ENCODE measurements around the gene CHRDL2. TPM values are rescaled to one million over a fixed set of nuclear protein-coding genes. Genes with fewer than 3 reads are reported as not detected.
A peak's percentile ranks its signal among the peaks of the same experiment; 100 is the strongest.
"Not testable (repeated sequence)": the region's sequence is repeated elsewhere in the genome, so short reads cannot be mapped to it uniquely, and the experiment has no call there.

The CHRDL2 gene
- total RNA-seq, 8 experiments from 2014 or later, result 0.17 to 0.87 (median 0.38) TPM; not detected in 3

DNA sequence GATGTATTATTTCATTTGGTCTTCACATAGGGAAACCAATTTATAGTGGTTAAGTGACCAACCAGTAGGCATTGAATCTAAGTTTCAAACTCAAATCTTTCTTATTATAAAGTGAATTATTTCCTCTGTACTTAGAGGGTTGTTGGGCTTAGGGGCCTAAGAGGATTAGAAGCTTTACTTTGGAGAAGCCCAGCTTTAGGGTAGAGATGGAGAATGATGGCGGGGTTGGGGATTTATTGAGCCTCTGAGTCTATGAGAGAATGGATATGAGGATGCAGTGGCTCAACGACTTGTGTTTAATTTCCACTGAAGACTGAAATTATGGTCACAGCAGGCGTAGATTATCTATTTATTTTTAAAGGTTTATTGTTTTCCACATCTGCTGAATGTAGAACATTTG is 55.5 kb downstream of the CHRDL2 start:
- ATAC-seq (replicated peaks in 6 of 8), result no peak
- H3K4me1 ChIP-seq (replicated peaks in 1 of 2), result no peaks in the 10 kb centered on the region

GRCh38 chr11:74673693-74674360 is 57.4 kb downstream of the CHRDL2 start:
- no peak overlapping the region for H3K27ac ChIP-seq
- in situ Hi-C loops (cut with MboI; ENCODE audit: low pct_unique_long_range_greater_than_20kb in 2 of 9, low sequenced_read_pairs in 9 of 9, unreplicated experiment in 9 of 9), result no loop called here
- WGBS, 10 experiments, result 80 to 100% (median 93%) methylated on average over 1 to 4 of the region's 7 CpGs; no CpG with 5 or more reads in 5 of the 10 experiments

More for the DNA sequence above, 55.5 kb downstream of the CHRDL2 start:
- in situ Hi-C loops (cut with MboI; ENCODE audit: low pct_unique_long_range_greater_than_20kb in 2 of 9, low sequenced_read_pairs in 9 of 9, unreplicated experiment in 9 of 9), result no loop called here
- 41 to 94% (median 79%) methylated on average over 2 to 3 of the region's 3 CpGs for WGBS, 10 experiments
- Histone ChIP-seq H3K4me3 (no peak overlapping the region), H3K27ac (no peak overlapping the region)

GRCh38 chr11:74672956-74673692 is 58.1 kb downstream of the CHRDL2 start:
- Histone ChIP-seq H3K4me1 (replicated peaks in 1 of 2) (no peaks in the 10 kb centered on the region), H3K4me3 (no peak overlapping the region), H3K27ac (no peak overlapping the region)
- 34 to 97% (median 82%) methylated on average over 2 to 8 of the region's 12 CpGs; no CpG with 5 or more reads in 6 of the 10 experiments for WGBS, 10 experiments
- peak in 6 of 8 experiments; percentile 25 to 89 (median 82) for ATAC-seq (replicated peaks in 6 of 8)
- in situ Hi-C loops (cut with MboI; ENCODE audit: low pct_unique_long_range_greater_than_20kb in 2 of 9, low sequenced_read_pairs in 9 of 9, unreplicated experiment in 9 of 9), result no loop called here

More at GRCh38 chr11:74673693-74674360, 57.4 kb downstream of the CHRDL2 start:
- Histone ChIP-seq H3K4me3 (no peak overlapping the region), H3K4me1 (replicated peaks in 1 of 2) (no peaks in the 10 kb centered on the region)
- ATAC-seq (replicated peaks in 6 of 8), result no peak

GRCh38 chr11:74672332-74672955 is 58.8 kb downstream of the CHRDL2 start:
- in situ Hi-C loops (cut with MboI; ENCODE audit: low pct_unique_long_range_greater_than_20kb in 2 of 9, low sequenced_read_pairs in 9 of 9, unreplicated experiment in 9 of 9), result no loop called here
- H3K27ac ChIP-seq, result no peak overlapping the region
- 52 to 100% (median 87%) methylated on average over 1 to 4 of the region's 4 CpGs; no CpG with 5 or more reads in 6 of the 10 experiments for WGBS, 10 experiments
- H3K4me1 ChIP-seq (replicated peaks in 1 of 2), result no peaks in the 10 kb centered on the region
- ATAC-seq (replicated peaks in 6 of 8), result peak in 2 of 8 experiments; percentile 27 to 31
- H3K4me3 ChIP-seq, result no peak overlapping the region

DNA sequence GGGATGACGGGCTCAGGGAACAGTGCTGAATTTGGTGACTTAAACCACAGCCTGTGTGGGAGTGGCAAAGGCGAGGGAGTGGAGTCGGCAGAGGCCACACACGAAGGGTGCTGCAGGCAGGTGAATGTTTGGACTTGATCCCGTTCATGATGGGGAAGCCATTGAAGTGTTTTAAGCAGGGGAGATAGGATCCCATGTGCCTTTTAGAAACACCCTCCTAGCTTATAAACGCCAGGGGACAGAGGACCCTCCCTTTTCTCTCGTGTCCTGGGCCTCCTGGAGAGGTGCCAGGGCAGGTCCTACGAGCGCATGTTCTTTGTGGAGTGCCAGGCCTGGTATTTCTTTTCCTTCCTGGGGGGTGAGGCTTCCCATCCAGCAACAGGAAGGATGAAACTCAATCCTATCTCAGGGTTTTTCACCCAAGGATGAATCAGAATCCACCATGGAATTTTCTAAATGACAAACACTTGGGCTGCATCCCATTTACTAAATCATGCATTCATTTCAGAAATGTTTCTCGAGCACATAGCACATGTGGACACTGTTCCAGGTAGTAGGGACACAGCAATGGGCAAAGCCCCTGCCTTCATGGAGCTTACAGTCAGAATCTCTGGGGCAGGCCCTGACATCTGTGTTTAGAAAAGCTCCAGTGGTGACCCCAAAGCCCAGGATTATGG is 59.6 kb downstream of the CHRDL2 start:
- H3K4me1 ChIP-seq (replicated peaks in 1 of 2), result no peaks in the 10 kb centered on the region
- no peak for ATAC-seq (replicated peaks in 6 of 8)
- in situ Hi-C loops (cut with MboI; ENCODE audit: low pct_unique_long_range_greater_than_20kb in 2 of 9, low sequenced_read_pairs in 9 of 9, unreplicated experiment in 9 of 9), result no loop called here
- WGBS, 10 experiments, result 50 to 100% (median 80%) methylated on average over 1 to 6 of the region's 10 CpGs; no CpG with 5 or more reads in 1 of the 10 experiments
- no peak overlapping the region for H3K4me3 ChIP-seq
- H3K27ac ChIP-seq, result no peak overlapping the region

GRCh38 chr11:74670171-74670570 is 61.1 kb downstream of the CHRDL2 start:
- ATAC-seq (replicated peaks in 6 of 8), result no peak
- Histone ChIP-seq H3K4me3 (no peak overlapping the region), H3K4me1 (replicated peaks in 1 of 2) (no peaks in the 10 kb centered on the region), H3K27ac (no peak overlapping the region)
- WGBS, 10 experiments, result 40 to 100% (median 88%) methylated on average over 1 to 4 of the region's 7 CpGs; no CpG with 5 or more reads in 3 of the 10 experiments
- in situ Hi-C loops (cut with MboI; ENCODE audit: low pct_unique_long_range_greater_than_20kb in 2 of 9, low sequenced_read_pairs in 9 of 9, unreplicated experiment in 9 of 9), result no loop called here

DNA sequence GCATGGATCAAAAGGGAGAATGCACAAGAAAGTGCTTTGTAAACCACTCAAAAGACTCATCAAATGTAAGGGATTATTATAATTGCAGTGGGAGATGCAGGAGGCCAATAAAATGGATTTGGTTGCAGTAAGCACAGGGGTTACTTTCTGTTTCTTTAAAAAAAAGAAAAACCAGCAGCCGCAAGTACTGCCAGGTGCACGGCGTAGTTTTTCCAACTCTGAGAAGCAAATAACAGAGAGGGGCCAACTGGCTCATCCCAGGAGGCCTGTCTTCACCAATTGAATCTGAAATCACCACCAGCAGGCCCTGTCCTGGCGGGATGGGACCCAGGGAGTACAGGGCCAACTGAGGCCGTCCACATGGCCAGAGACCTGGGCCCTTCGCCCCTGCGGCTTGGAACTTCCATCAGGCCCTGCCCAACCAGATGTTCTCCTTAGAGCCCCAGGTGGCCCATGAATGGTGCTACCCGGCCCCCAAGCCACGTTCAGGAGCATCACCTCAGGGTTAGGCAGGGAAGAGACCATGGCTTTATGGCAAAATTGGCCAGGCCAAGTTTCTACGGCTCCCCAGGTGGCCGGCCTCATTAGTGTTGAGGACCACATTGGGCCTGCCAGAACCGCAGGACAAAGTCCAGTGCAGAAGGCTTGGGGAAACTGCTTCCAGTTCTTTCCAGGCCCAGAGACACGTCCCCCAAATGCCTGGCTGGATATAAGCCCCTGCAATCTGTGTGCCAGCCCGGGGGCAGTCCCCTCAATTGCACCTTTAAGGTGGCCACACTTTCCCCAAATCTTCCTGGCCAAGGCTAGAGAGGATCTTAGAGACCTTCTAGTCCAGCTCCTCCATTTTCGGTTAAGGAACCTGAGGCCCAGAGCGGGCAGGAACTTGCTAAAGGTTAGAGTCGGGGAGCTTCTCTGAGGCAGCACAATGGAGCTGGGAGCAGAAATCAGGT is 61.7 kb downstream of the CHRDL2 start:
- no peak for ATAC-seq (replicated peaks in 6 of 8)

DNA sequence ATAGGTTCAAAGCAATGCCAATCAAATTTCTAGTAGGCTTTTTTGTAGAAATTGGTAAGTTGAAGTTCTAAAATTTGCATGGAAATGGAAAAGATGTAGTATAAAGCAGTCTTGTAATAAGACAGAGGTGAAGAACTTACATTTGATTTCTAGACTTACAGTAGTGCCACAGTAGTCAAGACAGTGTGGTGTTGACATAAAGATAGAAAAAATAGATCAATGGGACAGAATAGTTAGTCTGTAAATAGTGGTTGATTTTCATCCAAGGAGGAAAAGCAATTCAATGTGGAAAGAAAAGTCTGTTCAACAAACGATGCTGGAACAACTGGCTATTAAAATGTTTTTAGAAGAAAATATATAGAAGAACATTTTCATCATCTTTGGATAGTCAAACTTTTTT is 67.9 kb downstream of the CHRDL2 start:
- no peak for ATAC-seq (replicated peaks in 6 of 8)
- 10 to 100% (median 80%) methylated on average over 1 of the region's 1 CpG for WGBS, 10 experiments
- H3K4me3 ChIP-seq, result no peak overlapping the region
- no peaks in the 10 kb centered on the region for H3K4me1 ChIP-seq (replicated peaks in 1 of 2)
- H3K27ac ChIP-seq, result no peak overlapping the region
- in situ Hi-C loops (cut with MboI; ENCODE audit: low pct_unique_long_range_greater_than_20kb in 2 of 9, low sequenced_read_pairs in 9 of 9, unreplicated experiment in 9 of 9), result no loop called here

More for the DNA sequence above, 61.7 kb downstream of the CHRDL2 start:
- H3K27ac ChIP-seq, result no peak overlapping the region
- no peaks in the 10 kb centered on the region for H3K4me1 ChIP-seq (replicated peaks in 1 of 2)
- in situ Hi-C loops (cut with MboI; ENCODE audit: low pct_unique_long_range_greater_than_20kb in 2 of 9, low sequenced_read_pairs in 9 of 9, unreplicated experiment in 9 of 9), result no loop called here
- WGBS, 10 experiments, result 87 to 100% (median 100%) methylated on average over 2 to 8 of the region's 17 CpGs; no CpG with 5 or more reads in 3 of the 10 experiments
- no peak overlapping the region for H3K4me3 ChIP-seq

DNA sequence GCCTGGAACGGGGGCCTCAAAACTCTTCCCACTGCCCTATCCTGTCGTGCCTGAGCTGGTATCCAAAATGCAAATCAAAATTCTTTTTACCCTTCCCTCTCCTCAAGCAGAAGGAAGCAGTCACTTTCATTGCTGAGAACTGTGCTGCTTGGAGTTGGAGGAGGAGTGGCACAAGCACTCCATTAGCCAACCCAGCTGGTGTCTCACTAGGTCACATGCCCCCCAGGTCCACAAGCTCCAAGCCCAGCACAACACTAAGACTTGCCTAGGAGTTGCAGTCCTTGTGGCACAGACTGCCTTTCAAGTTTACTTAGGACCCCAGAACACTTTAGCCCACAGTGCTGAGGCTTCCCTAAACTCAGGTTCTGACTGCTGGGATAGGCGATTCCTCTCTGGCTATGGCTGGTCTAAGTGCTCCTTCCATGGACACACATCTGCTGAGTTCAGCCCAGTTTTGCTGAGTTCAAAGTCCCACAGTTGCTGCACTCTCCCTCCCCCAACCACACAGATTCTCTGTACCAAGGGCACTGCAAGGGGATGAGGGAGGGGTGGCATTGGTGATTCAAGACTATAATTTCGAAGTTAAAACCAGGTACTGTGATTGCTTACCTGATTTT is 68.6 kb downstream of the CHRDL2 start:
- 67 to 100% (median 86%) methylated on average over 1 to 3 of the region's 4 CpGs; no CpG with 5 or more reads in 4 of the 10 experiments for WGBS, 10 experiments
- no peak for ATAC-seq (replicated peaks in 6 of 8)
- in situ Hi-C loops (cut with MboI; ENCODE audit: low pct_unique_long_range_greater_than_20kb in 2 of 9, low sequenced_read_pairs in 9 of 9, unreplicated experiment in 9 of 9), result no loop called here

GRCh38 chr11:74659124-74659523 is 72.1 kb downstream of the CHRDL2 start:
- H3K27ac ChIP-seq; in situ Hi-C loops (cut with MboI; ENCODE audit: low pct_unique_long_range_greater_than_20kb in 2 of 9, low sequenced_read_pairs in 9 of 9, unreplicated experiment in 9 of 9); ATAC-seq (replicated peaks in 6 of 8); H3K4me1 ChIP-seq (replicated peaks in 1 of 2); H3K4me3 ChIP-seq: not testable (repeated sequence)
- 0 to 100% (median 100%) methylated on average over 1 of the region's 4 CpGs; no CpG with 5 or more reads in 6 of the 10 experiments for WGBS, 10 experiments

More for the DNA sequence above, 68.6 kb downstream of the CHRDL2 start:
- Histone ChIP-seq H3K4me1 (replicated peaks in 1 of 2) (no peaks in the 10 kb centered on the region), H3K27ac (no peak overlapping the region), H3K4me3 (no peak overlapping the region)

GRCh38 chr11:74654976-74655375 is 76.2 kb downstream of the CHRDL2 start:
- 90 to 100% (median 100%) methylated on average over 2 to 5 of the region's 5 CpGs; no CpG with 5 or more reads in 3 of the 10 experiments for WGBS, 10 experiments
- in situ Hi-C loops (cut with MboI; ENCODE audit: low pct_unique_long_range_greater_than_20kb in 2 of 9, low sequenced_read_pairs in 9 of 9, unreplicated experiment in 9 of 9), result no loop called here
- H3K4me3 ChIP-seq, result no peak overlapping the region
- ATAC-seq (replicated peaks in 6 of 8), result no peak
- no peak overlapping the region for H3K27ac ChIP-seq
- no peaks in the 10 kb centered on the region for H3K4me1 ChIP-seq (replicated peaks in 1 of 2)
